Right renal pelvis (tissue), 4 donors: ENCODE results near the gene LTBP2. TPM values are rescaled to one million over a fixed set of nuclear protein-coding genes. Genes with fewer than 3 reads are reported as not detected.

Experiments used
- DNase-seq, 4 donors: peaks; one replicate each; pipeline ENCODE4 v3.0.0-alpha.2; 2013; ENCODE audit warnings: low read depth in 4 of 4, low spot score in 3 of 4, missing footprints in 1 of 4
- polyA plus RNA-seq, 4 donors: library from polyadenylated mRNA; unstranded; fragments of 120-200 nt; gene quantifications; one replicate each; pipeline ENCODE4 v1.2.1, GENCODE V29; 2013; ENCODE audit not compliant: insufficient read length in 4 of 4

Gene LTBP2
- polyA plus RNA-seq, 4 donors = 3.3 to 7.4 (median 4.3) TPM

DNA sequence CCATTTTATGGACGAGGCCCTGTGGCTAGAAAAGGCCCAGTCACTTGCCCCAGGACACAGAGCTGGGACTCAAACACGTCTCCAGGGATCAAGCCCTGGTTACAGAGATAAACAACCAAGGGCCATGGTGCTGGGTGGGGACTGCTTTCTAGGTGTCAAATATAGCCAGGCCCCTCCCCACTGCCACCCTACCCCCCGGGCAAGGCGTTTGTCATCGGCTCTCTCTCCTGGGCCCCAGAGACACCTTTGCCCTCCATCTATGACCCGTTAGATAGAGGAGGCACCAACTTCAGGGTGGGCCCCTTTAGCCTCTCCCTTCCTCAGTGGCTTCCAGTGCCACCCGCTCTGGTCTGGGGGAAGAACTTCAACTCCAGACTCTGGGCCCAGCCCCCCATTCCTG lies 18.0 kb downstream of the LTBP2 start:
- no peak for DNase-seq

DNA sequence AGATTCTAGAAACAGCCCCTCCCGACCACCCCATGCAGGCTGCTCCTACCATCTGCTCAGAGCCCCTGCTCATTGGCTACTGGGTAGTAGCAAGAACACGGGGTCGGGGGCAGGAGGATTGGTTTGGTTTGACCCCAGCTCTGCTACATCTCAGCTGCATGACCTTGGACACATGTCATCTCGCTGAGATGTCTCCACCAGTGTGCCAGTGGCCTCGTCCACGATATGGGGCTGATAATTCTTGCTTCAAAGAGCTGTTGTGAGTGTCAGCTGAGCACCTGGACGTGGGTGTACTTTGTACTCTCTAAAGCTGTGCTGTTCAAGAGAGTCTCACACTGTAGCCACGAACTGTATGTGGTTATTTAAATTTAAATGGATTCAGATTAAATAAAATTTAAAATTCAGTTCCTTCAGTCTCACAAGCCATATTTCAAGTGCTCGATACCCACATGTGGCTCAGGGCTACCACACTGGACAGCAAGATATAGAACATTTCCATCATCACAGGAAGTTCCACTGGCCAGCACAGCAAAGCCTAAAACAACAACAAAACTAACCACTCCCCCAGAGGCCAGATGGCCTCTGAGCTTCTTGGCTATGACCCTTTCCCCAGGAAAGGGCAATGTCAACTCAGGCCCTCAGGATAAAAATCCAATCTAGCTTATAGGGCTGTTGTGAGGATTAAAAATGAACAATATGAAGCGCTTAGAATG lies 18.6 kb downstream of the LTBP2 start:
- no peak for DNase-seq

DNA sequence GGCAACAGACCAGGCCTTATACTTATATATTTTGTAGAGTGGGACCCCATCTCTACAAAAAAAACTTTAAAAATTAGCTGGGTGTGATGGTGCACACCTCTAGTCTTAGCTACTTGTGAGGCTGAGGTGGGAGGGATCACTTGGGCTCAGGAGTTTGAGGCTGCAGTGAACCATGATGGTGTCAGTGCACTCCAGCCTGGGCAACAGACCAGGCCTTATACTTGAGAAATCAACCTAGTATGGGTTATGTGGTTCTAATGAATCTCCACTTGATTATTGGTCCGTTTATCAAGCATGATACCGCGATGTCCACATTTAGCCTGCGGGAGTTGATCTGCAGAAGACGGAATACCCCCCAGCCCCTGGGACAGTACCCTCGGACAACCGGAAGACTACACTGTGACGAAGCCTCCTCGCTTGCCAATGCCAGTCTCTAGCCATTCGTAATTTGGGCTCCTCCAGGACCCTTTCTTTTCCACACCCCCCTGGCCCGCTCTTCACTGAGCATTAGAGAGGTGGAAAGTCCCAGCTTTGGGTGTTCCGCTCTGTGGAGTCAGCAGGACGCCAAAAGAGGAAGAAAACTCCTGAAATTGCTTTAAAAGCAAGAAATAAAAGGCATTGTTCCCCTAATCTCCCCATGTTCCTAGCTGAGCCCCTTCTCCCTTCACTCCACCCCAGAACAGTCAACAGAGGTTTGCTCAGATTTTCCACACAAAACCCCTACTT lies 19.4 kb downstream of the LTBP2 start:
- DNase-seq = no peak

DNA sequence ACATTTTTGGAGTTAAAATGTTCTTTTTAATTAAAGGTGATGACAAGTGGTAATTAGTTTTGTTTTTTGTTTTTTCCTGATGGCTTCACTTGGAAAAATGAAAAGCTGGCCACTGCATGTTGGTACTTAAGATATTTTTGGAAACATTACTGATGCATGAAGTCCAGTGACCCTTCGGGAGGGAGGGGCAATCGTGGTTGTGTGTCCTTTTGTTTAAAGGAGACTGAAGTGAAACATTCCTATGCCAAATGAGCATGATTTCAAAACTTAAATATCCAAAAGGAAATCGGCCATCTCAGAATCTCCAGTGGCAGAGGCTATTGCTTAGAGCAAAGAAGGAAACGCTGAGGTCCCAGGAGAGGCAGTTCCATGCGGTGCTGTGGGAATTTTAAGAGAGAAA lies 20.1 kb downstream of the LTBP2 start:
- DNase-seq = no peak

DNA sequence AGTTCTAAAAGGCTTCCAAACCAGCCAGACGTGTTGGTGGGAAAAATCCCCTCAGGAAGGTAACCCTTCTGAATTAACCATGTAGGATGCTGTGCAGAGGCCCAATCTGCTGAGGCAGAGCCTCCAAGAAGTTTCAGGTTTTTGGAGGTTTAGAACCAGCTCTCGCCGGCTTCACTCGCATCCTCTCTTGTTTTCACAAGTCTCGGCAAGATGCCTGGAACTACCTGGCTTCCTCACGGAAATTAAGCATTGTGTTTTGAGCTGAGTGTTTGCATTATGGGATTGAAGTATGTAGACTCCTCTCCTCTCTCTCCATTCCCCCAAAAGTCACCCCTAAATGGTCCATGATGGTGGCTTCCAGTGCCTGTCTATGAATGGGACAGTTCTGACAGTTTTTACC lies 20.6 kb downstream of the LTBP2 start:
- DNase-seq = no peak

DNA sequence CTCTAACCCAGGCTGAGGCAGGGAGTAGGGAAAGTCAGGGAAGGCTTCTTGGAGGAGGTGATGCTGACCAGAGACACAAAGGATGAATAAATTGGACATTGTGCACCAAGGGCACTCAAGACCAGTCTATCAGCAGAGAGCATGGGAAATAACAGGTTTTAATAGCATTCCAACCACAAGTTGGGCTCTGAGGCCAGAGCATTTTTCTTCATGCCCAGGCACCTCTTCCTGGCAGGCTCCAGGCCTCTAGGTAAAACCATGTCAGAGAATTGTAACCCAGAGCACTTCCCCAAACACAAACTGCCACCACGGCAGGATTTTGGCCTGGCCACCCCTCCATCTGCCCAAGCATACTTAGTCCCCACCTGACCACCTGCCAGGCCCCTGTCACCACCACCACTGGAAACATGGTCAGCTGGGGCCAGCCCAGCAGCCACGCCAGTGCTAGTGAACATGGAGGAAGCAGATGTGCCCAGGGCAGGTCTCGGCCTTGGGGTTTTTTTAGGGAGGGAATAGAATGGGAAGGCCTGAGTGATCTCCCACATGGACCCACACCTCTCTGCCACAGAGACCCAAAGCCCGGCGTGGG lies 22.7 kb downstream of the LTBP2 start:
- no peak for DNase-seq

DNA sequence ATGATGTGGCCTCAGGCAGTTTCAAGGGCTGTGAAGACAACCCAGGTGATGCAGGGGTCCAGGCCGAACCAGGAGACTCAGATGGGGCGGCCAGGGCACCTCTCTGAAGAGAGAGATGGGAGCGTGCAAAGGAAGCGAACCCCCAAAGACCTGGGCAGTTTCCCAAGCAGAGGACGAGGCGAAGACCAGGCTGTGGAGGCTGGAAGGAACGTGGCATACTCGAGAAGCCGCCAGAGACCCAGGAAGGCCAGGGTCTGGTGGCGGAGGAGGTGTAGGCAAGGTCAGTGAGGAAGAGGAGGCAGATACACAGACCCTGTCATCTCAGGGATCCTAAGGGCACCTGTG lies 24.7 kb downstream of the LTBP2 start:
- no peak for DNase-seq

DNA sequence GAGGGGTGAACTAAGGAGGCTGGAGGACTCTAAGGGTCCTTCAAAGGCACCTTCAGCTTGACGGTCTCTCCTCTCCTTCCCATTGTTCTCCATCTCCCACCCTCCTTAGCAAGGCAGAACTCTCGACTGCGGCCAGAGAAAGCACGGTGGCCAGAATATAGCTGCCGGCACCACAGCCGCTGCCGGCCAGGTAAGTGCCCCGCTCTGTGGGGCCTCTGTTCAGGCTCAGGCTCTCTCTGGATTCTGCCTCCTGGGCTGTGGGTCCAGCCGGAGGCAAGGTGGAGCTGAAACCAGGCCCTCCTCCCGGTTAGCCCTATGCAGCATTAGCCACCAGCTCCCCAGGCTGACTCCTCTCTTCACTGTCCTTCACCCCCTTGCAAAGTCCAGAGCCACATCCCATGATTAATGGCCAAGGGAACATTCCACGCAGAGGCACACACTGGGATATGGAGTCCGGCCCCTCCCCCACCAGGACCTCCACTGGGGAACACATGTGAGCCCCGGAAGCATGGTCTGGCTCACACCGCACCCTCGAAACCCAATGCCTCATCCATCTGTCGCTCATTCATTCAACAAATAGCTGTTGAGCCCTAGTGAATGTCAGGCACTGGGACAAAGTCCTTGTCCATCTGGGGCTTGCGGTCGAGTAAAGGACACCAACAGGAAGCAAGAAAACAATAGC lies 25.2 kb downstream of the LTBP2 start:
- DNase-seq = no peak

DNA sequence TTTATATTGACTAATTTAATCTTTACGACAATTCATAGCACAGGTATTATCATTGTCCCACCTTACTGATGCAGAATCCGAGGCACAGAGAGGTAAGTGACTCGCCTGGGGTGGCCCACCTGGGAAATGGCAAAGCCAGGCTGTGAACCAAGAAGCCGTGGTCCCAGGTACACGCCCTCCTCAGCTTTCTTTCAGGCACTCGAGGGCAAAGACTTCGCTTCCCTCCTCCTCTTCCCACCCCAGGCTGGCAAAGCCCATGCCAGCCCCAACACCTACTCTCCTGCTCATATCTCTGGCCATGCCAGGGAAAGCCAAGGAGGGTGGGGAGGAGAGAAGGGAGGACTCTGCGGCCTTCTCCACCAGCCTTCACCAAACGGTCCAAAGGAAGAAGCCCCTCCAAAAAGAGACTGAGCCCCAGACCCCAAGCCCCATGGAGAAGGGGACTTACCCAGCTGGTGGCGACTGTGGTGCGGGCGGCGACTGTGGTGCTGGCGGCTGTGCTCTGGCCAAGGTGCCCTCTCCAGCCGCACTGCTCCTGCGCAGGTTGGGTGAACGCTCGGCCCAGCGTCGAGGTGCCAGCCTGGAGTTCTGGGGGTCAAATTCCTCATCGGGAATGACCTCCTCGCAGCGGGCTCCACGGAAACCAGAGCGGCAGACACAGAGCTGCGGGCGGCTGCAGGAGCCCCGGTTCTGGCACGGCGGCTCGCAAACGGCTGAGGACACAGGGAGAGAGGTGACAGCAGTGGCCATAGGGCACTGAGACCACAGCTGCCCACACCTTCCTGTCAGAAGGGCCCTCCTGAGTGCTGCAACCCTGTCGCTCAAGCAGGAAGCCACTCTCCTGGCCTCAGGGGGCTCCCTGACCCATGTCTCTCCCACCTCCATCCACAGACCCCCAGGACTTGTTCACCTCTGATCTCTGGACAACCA lies 26.4 kb downstream of the LTBP2 start:
- DNase-seq = no peak

DNA sequence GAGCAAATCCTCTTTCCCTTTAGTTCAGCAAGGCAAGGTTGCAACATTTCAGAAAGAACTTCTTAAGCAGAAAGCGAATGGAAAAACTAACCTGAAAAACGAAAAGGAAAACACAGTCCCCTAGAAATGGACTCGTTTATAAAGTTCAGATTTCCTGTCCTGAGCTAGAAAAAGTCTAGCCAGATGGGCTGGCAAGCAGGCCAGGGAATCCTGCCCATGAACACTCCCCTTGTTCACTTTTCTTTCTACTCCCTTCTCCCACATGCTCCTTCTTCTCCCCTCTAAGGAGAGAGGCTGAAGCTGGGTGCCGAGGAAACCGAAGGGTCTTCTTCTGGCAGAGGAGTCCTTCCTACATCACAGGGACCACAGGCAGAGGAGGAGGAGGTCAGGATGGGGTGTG lies 27.1 kb downstream of the LTBP2 start:
- DNase-seq = no peak

DNA sequence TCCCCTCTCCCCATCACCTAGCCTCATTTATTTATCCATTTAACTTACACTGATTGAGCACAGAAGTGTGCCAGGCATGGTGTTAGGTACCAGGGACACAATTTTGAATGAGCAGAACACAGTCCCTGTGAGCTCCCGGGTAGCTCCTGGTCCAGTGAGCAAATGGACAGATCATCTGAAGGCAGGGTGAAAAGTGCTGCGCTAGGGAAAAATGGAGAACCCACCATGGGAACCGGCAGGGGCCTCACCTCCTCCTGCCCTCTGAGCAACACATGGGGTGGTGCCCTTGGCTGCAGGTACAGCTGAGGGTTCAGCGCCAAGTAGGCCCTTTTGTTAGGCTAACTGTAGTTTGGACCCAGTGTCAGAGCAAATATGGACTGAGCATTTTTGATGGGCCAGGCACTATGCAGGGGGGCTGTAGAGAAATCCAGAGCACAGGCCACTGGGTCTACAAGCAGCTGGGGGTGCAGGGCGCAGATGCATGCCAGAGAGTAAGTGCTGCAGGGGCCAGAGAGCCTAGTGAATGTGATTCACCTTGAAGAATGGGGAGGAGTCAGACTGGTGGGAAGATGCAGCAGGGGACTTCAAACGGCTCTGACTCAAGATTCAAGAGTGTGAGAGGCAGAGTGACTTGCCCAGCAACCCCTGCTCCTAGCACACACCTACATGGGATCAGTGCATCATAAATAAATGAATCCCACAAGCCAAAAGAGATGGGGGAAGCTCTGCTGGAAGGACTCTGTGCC lies 28.2 kb downstream of the LTBP2 start:
- no peak for DNase-seq

DNA sequence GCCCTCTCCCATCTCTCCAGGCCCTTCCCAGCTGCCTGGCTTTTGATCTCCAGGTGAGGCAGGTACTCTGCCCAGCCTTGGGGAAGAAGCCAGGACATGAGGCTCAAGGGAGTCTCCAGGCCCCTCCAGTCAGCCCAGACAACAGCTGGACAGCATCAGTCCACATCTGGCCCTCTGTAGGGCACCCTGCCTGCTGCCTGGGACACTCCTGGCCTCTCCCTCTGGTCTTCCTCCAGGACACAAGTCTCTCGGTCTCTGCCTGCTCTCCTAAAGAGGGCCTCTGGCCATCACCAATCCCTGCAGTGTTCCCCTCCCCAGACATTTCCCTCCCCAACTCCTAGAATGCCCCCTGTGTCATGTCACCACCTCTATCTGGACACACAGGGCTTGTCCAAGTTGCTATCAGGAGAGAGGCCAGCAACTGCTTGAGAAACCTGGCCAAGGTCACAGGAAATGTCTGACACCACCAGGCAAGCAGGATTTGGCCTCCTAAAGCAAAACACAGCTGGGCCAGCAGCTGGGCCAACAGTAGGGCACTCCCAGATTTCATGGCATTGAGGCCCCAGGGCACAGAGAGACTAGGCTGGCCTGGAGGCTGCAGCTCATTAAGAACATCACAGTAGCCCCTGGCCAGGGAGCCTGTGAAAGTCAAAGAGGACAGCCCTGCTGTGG lies 29.0 kb downstream of the LTBP2 start:
- no peak for DNase-seq

DNA sequence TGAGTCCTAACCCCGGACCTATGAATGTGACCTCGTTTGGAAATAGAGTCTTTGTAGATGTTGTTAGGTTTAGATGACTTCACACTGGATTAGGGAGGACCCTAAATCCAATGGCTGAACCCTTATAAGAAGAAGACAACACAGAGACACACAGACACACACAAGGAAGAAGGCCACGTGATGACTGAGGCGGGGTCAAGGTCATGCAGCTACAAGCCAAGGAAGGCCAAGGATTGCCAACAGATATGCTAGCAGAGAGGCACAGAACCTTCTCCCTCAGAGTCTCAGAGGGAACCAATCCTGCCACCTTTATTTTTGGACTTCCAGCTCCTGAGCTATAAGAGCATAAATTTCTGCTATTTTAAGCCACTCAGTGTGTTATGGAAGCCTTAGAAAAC lies 31.8 kb downstream of the LTBP2 start:
- no peak for DNase-seq

DNA sequence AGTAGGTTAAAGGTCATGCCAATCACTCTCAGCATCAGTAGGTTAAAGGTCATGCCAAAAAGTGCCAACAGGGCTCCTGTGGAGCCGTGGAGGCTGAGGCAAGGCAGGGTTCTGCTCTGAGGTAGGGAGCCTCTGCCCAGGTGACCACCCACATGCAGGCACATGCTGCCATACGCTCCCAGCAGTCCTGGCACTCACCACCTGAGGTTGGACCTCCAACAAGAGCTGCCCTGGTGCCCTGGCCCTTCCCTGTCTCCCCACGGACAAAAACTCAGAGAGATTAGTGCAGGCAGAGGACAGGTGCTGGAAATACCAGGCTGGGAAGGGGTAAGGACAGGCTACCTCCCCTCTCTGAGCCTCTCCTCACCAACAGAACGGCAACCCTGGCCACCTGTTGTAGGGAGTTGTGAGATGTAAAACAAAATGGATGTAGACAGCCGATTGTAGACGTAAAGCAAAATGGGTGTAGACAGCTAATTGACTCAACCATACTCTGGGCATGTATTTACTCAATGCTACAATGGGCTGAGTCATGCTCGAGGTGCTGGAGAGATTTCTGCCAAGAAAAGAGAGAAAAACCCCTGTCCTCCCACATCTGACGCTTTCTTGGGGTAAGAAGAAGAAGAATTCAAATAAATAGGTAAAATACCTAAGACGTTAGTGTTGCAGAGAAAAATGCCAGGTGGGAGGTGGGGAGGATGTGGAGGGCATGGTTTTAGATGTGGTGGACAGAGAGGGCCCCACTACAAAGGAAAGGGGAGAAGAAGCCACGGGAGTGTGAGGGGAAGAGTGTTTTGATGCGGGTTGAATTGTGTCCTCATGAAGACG lies 32.4 kb downstream of the LTBP2 start:
- DNase-seq = no peak

DNA sequence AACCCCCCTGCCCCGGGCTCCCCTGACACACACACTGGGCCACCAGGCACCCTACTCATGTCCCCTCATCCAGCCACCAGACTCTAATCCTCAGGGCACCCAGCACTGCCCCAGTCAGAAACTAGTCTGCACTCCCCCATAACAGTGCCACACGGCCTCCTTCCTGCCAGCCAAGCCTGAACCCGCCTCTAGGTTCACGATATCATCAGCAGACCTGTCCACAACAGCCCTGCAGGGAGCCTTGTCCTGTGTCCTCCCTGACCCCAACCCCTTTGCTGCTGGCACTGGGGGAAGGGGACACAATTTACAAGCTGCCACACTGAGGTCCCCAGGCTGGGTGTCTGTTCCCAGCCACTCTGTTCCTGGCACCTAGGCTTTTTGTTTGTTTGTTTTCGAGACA lies 33.6 kb downstream of the LTBP2 start:
- DNase-seq = no peak

DNA sequence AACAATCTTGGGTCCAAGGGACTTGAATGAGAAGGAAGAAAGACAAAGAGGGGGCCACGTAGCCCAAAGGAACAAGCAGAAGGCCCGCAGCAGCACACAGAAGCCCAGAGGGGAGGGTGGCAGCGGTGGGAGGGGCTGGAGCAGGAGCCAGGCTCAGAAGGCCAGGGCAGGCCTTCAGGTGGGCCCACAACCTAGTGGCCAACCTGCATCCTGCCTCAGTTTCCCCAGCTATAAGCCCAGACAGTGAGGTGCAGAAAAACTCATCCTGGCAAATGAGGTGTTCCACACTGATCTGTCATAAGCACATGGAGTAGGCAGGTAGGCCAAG lies 34.1 kb downstream of the LTBP2 start:
- DNase-seq = no peak

DNA sequence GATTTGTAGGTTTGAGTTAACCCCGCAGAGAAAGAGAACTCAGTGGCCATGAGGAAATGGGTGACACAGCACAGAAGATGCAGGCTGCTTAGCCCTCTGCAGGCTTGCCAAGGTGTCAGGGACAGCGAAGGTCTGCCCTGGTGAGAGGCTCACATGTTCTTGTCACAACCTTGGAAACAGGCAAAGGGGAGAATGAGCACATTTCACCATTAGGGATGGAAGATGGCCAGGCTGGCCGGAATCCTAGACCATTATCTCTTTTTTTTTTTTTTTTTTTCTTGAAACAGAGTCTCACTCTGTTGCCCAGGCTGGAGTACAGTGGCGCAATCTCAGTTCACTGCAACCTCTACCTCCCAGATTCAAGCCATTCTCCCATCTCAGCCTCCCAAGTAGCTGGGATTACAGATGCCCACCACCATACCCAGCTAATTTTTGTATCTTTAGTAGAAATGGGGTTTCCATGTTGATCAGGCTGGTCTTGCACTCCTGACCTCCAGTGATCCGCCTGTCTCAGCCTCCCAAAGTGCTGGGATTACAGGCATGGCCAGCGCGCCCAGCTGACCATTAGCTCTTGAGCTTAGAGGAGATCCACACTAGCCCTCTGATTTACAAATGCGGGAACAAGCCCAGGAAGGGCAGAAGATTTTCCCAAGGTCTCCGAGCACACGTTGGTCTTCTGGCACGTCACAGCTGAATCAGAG lies 34.6 kb downstream of the LTBP2 start:
- DNase-seq = no peak

DNA sequence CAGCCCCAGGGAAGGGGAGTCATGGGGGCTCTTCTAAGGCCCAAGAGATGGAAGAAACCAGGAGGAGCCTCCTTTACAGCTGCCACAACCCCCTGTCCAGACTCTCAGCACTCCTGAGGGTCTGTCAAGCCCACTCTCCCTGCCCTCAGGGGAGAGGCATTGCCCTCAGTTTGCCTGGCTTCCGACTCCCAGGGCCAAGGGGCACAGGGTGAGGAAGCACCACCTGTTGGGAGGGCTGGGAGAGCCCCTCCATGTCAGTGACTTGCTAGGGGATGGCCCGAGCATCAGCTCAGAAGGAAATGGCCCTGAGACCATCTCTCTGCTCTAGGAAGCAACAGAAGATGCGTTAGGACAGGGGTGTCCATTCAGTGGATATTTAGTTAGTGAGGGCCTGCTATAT lies 36.1 kb downstream of the LTBP2 start:
- no peak for DNase-seq
